DOHH2 (cell line): Measurements from ENCODE around the gene MYO5A.

Source experiments
- EZH2phosphoT487 ChIP-seq: fragments of 200-600 bp; sonication (generic); IDR thresholded peaks from 2 replicates; pipeline ENCODE4 v1.6.1; 2017; ENCODE audit warnings: borderline replicate concordance, mild to moderate bottlenecking, antibody characterized with exemption, low read length, moderate library complexity, mixed read lengths
- TF ChIP-seq, protein P1 (sequence below): fragments of 200-600 bp; sonication (generic); IDR thresholded peaks from one replicate; pipeline ENCODE4 v1.5.1; 2014; ENCODE audit warnings: antibody characterized with exemption, mild to moderate bottlenecking, low read depth, low read length; ENCODE audit not compliant: poor library complexity, severe bottlenecking

DNA sequence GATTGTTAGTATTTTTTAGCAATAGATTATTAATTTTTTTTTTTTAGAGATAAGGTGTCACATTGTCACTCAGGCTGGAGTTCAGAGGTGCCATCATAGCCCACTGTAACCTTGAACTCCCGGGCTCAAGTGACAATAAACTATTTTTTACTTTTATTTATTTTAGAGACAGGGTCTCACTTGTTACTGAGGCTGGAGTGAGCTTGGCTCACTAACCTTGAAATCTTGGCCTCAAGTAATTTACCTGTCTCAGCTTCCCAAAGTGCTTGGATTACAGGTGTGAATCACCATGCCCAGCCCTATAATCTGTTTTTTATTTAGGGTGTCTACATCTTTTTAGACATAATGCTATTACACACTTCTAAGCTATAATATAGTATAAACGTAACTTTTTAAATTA is 48.0 kb upstream of the MYO5A start:
- TF ChIP-seq, protein P1, sequence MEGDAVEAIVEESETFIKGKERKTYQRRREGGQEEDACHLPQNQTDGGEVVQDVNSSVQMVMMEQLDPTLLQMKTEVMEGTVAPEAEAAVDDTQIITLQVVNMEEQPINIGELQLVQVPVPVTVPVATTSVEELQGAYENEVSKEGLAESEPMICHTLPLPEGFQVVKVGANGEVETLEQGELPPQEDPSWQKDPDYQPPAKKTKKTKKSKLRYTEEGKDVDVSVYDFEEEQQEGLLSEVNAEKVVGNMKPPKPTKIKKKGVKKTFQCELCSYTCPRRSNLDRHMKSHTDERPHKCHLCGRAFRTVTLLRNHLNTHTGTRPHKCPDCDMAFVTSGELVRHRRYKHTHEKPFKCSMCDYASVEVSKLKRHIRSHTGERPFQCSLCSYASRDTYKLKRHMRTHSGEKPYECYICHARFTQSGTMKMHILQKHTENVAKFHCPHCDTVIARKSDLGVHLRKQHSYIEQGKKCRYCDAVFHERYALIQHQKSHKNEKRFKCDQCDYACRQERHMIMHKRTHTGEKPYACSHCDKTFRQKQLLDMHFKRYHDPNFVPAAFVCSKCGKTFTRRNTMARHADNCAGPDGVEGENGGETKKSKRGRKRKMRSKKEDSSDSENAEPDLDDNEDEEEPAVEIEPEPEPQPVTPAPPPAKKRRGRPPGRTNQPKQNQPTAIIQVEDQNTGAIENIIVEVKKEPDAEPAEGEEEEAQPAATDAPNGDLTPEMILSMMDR = no peak
- no peak for TF ChIP-seq EZH2phosphoT487
